Kidney (tissue), 14 donors: Measurements from ENCODE around the gene NOX5. TPM values are rescaled to one million over a fixed set of nuclear protein-coding genes. Genes with fewer than 3 reads are reported as not detected.

ENCODE experiments used
- DNase-seq, 5 donors: peaks; one replicate each; pipeline ENCODE4 v3.0.0-alpha.2; 2013 to 2020
- FAIRE-seq: peaks from 2 replicates; lab custom pipeline; 2012; peaks lifted over from hg19 to GRCh38; lab: Jason Lieb, UNC
- H3K27ac ChIP-seq, 2 donors: one replicate each; pipeline ENCODE4 v1.7.0; 2013; ENCODE audit warnings: low read depth in 2 of 2, low read length in 2 of 2, inconsistent platforms in 1 of 2
- H3K27me3 ChIP-seq: one replicate; pipeline ENCODE4 v1.7.1; 2013; ENCODE audit warnings: low read length, inconsistent platforms; ENCODE audit not compliant: control insufficient read depth, insufficient read depth
- H3K36me3 ChIP-seq, 3 donors: one replicate each; pipeline versions ENCODE4 v1.7.0 to v1.7.1; 2013; ENCODE audit warnings: low read length in 3 of 3, control low read depth in 1 of 3, inconsistent platforms in 1 of 3; ENCODE audit not compliant: insufficient read depth in 3 of 3, control insufficient read depth in 2 of 3
- H3K4me1 ChIP-seq, 3 donors: one replicate each; pipeline versions ENCODE4 v1.7.0 to v1.7.1; 2013; ENCODE audit warnings: low read length in 3 of 3, inconsistent platforms in 1 of 3, low read depth in 1 of 3; ENCODE audit not compliant: control insufficient read depth in 2 of 3, insufficient read depth in 2 of 3
- H3K4me3 ChIP-seq, 3 donors: one replicate each; pipeline versions ENCODE4 v1.7.0 to v1.8.1; 2013; ENCODE audit warnings: low read length in 3 of 3, control low read depth in 1 of 3, inconsistent platforms in 1 of 3
- H3K9ac ChIP-seq, 3 donors: one replicate each; pipeline versions ENCODE4 v1.7.0 to v1.7.1; 2013; ENCODE audit warnings: low read length in 3 of 3, control low read depth in 1 of 3, inconsistent platforms in 1 of 3
- H3K9me3 ChIP-seq, 3 donors: one replicate each; pipeline versions ENCODE4 v1.7.0 to v1.7.1; 2013; ENCODE audit warnings: low read length in 3 of 3, control low read depth in 1 of 3, inconsistent platforms in 1 of 3; ENCODE audit not compliant: control insufficient read depth in 2 of 3, insufficient read depth in 1 of 3
- intact Hi-C: fragments of 100-400 bp; cut with DNase I; formaldehyde crosslinking; loops from one replicate; pipeline ENCODE4 v1.11.1; 2022
- polyA plus RNA-seq: library from polyadenylated mRNA; stranded (reverse); fragments of 350-450 nt; fragmentation: Illumina TruSeq; extraction: RNeasy Lipid Tissue Mini Kit (QIAGEN cat#74804); gene quantifications from one replicate; pipeline ENCODE4 v1.2.3, GENCODE V29; 2014; ENCODE audit warnings: low read depth, low replicate concordance; ENCODE audit not compliant: insufficient read depth
- total RNA-seq: library from RNA; stranded (reverse); fragmentation: NEBNext Ultra II Directional; extraction: Animal tissue kit (Norgen Biotek cat#: 25700); gene quantifications from one replicate; pipeline ENCODE4 v1.2.1, GENCODE V29; 2021
- TF ChIP-seq, protein P1 (sequence below): IDR thresholded peaks from 3 replicates; pipeline ENCODE4 v1.5.1; 2012; ENCODE audit warnings: mild to moderate bottlenecking, moderate library complexity, borderline replicate concordance; ENCODE audit not compliant: insufficient read depth; ENCODE audit errors: extremely low read depth
- donor health status: control.
- donor health status: control.
- donor health status: control.
- donor health status: control.
- donor health status: control.
- donor health status: DM: yes; HTN: yes; CAD: no.
- donor health status: Normal renal cell carcinoma (clear cell type).

Gene NOX5
- total and polyA plus RNA-seq, 2 donors from 2014 or later: 0.19 to 0.60 TPM

DNA sequence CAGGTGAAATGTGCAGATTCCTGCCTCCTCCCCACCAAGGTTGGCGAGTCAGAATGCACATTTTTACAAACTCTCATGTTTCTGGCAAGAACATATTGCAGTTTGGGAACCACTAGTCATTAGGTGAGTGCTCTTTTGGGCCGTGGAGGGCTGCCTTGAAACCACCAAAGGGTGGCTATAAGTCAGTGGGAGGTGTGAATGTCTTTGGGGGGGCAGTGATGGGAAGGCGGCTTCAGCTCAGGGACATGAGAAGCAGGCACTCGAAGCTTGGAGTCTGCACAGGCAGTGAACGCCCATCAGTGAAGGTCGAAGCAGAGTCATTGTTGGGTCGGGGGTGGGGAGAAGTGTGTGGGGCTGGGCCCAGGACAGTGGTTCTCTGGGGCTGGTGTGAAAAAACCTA is 1.1 kb downstream of the NOX5 start:
- Histone ChIP-seq H3K9ac (no peak overlapping the region), H3K4me1 (no peaks in the 10 kb centered on the region), H3K4me3 (no peak overlapping the region), H3K36me3 (no peaks in the 10 kb centered on the region), H3K9me3 (no peaks in the 10 kb centered on the region), H3K27me3 (no peaks in the 10 kb centered on the region), H3K27ac (no peak overlapping the region)
- no peak for FAIRE-seq
- intact Hi-C loops: no loop called here
- TF ChIP-seq, protein P1, sequence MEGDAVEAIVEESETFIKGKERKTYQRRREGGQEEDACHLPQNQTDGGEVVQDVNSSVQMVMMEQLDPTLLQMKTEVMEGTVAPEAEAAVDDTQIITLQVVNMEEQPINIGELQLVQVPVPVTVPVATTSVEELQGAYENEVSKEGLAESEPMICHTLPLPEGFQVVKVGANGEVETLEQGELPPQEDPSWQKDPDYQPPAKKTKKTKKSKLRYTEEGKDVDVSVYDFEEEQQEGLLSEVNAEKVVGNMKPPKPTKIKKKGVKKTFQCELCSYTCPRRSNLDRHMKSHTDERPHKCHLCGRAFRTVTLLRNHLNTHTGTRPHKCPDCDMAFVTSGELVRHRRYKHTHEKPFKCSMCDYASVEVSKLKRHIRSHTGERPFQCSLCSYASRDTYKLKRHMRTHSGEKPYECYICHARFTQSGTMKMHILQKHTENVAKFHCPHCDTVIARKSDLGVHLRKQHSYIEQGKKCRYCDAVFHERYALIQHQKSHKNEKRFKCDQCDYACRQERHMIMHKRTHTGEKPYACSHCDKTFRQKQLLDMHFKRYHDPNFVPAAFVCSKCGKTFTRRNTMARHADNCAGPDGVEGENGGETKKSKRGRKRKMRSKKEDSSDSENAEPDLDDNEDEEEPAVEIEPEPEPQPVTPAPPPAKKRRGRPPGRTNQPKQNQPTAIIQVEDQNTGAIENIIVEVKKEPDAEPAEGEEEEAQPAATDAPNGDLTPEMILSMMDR: no peak
- DNase-seq: peak in 1 of 5 donors; percentile 34

DNA sequence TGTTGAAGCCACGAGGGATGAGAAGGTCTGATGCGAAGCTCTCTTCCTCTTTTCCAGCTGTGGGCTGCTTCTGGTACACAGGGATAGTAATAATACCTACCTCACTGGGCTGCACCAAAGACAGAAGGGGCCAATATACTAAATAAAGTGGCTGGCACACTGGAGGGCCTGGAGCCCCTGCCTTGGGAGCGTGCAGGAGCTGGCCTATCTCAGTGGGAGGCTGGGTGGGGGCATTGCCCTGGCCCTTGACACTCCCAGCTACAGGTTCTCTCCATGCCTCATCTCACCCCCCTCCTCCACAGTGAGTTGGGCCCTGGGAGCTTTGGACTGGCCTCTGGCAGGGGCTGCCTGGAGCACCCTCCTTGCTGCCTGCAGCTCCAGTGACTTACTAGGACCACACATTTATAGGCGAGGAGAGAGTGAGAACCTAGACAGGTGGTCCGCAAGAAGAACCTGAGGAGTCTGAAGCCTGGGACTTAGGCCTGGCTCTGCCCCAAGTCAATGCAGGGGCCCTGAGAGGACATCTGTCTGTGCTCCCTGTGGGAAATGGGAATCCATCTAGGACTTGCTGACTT is 1.6 kb downstream of the NOX5 start:
- FAIRE-seq (no peak), DNase-seq (peak in 1 of 5 donors; percentile 24)
- Histone ChIP-seq H3K4me3 (no peak overlapping the region), H3K9ac (no peak overlapping the region), H3K27me3 (no peaks in the 10 kb centered on the region), H3K36me3 (no peaks in the 10 kb centered on the region), H3K27ac (no peak overlapping the region), H3K9me3 (no peaks in the 10 kb centered on the region), H3K4me1 (no peaks in the 10 kb centered on the region)
- TF ChIP-seq, protein P1: no peak
- intact Hi-C loops: no loop called here

DNA sequence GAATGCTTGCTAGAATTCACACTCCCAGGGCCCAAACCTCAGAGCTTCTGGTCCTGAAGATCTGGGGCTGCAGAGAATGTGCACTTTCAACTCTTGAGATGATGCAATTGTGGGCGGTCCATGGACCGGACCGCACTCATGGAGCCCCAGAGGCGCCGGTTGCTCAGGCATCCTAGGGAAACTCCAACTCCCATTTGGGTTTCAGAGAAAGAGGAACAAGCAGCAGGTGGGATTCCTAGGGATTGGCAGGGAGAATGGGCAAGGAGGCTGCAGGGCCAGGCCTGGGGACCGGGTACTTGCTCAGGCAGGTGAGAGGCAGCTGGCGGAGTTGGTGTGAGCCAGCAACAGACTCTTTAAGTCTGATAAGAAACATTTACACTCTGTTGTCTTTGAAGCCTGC is 3.5 kb downstream of the NOX5 start:
- no peaks in the 10 kb centered on the region for H3K9me3 ChIP-seq
- no peak for FAIRE-seq
- no peak overlapping the region for H3K27ac ChIP-seq
- no peaks in the 10 kb centered on the region for H3K36me3 ChIP-seq
- no peak for DNase-seq
- no peak overlapping the region for H3K4me3 ChIP-seq
- intact Hi-C loops: no loop called here
- no peaks in the 10 kb centered on the region for H3K27me3 ChIP-seq
- no peaks in the 10 kb centered on the region for H3K4me1 ChIP-seq
- no peak overlapping the region for H3K9ac ChIP-seq
- TF ChIP-seq, protein P1: no peak

DNA sequence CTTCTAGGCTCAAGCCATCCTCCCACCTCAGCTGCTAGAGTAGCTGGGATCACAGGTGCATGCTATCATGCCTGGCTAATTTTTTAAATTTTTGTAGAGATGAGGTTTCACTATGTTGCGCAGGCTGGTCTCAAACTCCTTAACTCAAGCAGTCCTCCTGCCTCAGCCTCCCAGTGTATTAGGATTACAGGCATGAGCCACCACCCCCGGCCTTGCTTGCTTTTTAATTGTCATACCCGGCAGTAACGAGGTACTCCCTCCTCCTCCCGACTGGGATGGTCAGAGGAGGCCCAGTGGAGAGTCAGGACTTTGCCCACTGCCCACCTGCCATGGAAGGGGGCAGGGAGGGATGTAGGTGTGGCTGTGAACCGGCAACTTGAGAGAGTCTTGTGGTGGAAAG is 4.5 kb downstream of the NOX5 start:
- H3K4me1 ChIP-seq: no peaks in the 10 kb centered on the region
- FAIRE-seq (no peak), DNase-seq (no peak)
- no peaks in the 10 kb centered on the region for H3K36me3 ChIP-seq
- no peaks in the 10 kb centered on the region for H3K27me3 ChIP-seq
- intact Hi-C loops: no loop called here
- H3K9me3 ChIP-seq: no peaks in the 10 kb centered on the region
- H3K27ac ChIP-seq: no peak overlapping the region
- no peak overlapping the region for H3K9ac ChIP-seq
- H3K4me3 ChIP-seq: no peak overlapping the region
- TF ChIP-seq, protein P1: no peak
